GM12875 (cell line): ENCODE results near the gene NFIA.

ENCODE experiments used
- H3K4me3 ChIP-seq: one replicate; pipeline ENCODE4 v1.5.1; 2011; ENCODE audit warnings: low read depth, low read length, control low read depth
- CTCF ChIP-seq: IDR thresholded peaks from 2 replicates; pipeline ENCODE4 v1.5.1; 2011; ENCODE audit warnings: low read depth, mild to moderate bottlenecking, control low read depth, inconsistent platforms, low read length, moderate library complexity, borderline replicate concordance; ENCODE audit not compliant: insufficient read depth

NFIA gene

GRCh38 chr1:61435226-61435625, 352.9 kb downstream of the NFIA start:
- no peak overlapping the region for H3K4me3 ChIP-seq
- TF ChIP-seq CTCF: no peak

GRCh38 chr1:61436016-61436415, 353.7 kb downstream of the NFIA start:
- no peak overlapping the region for H3K4me3 ChIP-seq
- TF ChIP-seq CTCF: no peak

GRCh38 chr1:61436491-61437120, 354.2 kb downstream of the NFIA start:
- TF ChIP-seq CTCF: no peak
- H3K4me3 ChIP-seq: no peak overlapping the region

- TF ChIP-seq CTCF: no peak
These were observed 356.9 kb downstream of the NFIA start for GRCh38 chr1:61439234-61439633.

GRCh38 chr1:61441723-61442262, 359.4 kb downstream of the NFIA start:
- no peak overlapping the region for H3K4me3 ChIP-seq
- TF ChIP-seq CTCF: no peak

More at GRCh38 chr1:61439234-61439633, 356.9 kb downstream of the NFIA start:
- no peak overlapping the region for H3K4me3 ChIP-seq

- no peak overlapping the region for H3K4me3 ChIP-seq
- no peak for TF ChIP-seq CTCF
These were observed 360.2 kb downstream of the NFIA start for GRCh38 chr1:61442544-61442943.

- TF ChIP-seq CTCF: no peak
- H3K4me3 ChIP-seq: no peak overlapping the region
These were observed 361.9 kb downstream of the NFIA start for GRCh38 chr1:61444288-61444687.
